Measurements from ENCODE around the gene RELA.

The RELA gene

DNA sequence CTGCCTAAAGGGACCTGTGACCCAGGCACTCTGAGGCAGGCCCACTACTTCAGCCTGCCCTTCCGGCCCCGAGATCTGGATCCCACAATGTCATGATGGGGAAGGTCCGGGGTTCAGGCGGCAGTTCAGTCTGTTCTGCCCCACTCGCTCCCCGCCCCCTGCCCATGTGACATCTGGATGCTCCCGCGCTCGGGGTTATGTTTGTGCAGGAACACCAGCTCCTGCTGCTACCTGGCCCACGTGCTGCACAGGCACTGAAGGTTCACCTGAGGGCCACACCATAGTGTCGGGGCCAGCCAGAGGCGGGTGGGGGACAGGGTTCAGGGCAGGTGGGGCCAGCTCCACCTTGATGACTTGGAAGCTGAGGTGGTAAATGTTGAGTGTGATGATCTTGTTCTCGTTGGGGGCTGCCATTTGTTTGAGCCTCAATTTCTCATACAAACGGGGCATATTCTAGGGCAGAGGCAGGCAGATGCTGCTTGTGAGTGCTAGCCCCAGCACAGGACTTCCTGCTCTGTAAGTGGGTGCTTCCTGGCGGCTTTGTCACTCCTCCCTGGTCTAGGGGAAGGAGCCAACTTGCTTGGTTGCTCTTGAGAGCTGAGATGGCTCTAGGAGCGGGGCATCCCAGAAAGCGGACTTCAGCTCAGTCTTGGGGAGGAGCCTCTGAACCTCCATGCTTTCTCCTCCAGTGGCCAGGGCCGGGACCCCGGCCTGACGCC lies 29.2 kb downstream of the RELA start:
- DNase-seq (ENCODE audit: low spot score) = no peak

DNA sequence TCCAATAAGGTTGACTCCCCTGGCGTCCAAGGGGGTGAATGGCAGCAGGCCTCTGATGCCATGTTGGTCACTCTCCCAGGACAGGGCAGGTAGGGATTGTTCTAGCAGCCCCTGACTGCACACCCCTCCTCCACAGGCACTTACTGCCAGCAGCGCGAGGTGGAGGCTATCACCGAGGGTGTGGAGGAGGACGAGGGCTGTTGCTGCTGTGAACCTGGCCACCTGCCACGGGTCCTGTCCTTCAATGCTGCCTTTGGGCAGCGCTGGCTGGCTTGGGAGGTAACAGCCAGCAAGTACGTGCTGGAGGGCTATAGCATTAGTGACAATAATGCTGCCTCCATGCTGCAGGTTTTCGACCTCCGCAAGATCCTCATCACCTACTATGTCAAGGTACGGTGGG lies 32.5 kb downstream of the RELA start:
- no peak for DNase-seq (ENCODE audit: low spot score)

DNA sequence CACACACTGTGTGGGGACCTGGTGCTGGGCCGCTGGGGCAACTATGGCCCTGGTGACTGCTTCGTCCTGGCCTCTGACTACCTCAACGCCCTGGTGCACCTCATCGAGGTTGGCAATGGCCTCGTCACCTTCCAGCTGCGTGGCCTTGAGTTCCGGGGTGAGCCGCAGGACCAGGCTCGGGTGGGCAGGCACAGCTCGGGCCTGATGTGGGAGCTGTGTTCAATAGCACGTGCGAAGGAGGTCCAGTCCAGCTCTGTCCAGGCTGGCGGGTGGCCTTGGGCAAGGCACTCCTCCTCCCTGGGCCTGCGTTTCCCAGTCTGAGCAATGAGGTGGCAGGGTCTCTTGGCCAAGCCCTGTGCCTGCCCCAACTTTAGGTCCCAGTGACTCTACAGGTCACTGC lies 33.1 kb downstream of the RELA start:
- DNase-seq (ENCODE audit: low spot score) = no peak

DNA sequence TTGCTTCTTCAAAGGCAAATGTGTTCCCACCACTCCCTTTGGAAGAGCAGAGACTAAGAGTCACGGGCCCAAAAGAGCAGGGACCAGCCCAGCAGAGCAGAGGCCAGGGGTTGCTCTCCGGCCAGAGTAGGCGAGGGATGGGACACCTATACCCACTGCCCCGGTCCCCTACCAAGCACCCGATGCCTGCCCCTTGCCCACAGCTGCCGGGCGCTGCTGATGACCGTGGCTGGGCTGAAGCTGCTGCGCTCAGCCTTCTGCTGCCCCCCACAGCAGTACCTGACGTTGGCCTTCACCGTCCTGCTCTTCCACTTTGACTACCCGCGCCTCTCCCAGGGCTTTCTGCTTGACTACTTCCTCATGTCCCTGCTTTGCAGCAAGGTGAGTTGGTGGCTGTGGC lies 35.5 kb downstream of the RELA start:
- no peak for DNase-seq (ENCODE audit: low spot score)

DNA sequence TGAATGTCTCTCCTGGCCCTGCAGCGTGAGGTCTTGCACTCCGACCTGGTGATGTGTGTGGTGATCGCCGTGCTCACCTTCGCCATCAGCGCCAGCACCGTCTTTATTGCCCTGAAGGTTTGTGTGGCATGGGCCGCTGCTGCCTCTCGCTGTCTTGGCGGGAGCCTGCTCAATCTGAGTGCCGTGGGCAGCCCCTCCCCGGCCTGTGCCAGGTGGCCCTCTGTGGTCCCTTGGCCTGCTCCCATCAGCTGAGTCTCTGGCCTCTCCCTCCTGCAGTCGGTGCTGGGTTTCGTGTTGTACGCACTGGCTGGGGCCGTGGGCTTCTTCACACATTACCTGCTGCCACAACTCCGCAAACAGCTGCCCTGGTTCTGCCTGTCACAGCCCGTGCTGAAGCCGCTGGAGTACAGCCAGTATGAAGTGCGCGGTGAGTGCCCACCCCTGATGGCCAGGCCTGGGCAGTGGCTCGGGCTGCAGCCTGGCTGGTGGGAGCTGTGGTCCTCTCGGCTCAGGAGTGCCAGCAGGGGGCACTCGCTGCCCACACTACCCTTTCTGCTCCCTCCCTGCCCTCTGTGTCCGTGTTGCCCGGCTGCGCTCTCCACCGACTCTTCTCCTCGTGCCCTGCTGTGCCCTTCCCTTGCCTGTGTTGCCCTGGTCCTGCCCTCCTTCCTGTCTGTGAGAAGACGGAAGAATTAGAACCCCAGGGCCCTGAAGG lies 36.9 kb downstream of the RELA start:
- peak; percentile 84 for DNase-seq (ENCODE audit: low spot score)

DNA sequence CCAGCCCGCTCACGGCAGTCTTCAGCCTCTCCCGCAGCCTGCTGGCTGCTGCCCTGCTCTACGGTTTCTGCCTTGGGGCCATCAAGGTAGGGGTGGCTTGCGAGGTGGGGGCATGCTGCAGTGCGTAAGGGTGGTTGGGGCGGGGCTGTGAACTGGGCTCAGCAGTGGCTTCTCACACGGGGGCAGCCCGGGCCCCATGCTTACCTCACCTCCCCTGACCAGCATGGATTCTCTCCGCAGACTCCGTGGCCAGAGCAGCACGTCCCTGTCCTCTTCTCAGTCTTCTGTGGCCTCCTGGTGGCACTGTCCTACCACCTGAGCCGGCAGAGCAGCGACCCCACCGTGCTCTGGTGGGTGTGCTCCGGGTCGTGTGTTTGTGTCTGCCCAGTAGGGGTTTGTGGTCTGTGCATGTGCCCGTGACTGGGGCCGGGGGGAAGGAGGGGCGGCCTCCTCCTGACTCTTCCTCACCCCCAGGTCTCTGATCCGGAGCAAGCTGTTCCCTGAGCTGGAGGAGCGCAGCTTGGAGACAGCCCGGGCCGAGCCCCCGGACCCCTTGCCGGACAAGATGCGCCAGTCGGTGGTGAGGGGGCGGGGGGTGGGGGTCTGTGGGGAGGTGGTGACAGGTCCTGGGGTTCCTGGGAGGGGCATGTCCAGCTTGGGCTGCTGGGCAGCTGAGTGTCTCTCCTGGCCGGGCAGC lies 37.6 kb downstream of the RELA start:
- no peak for DNase-seq (ENCODE audit: low spot score)

DNA sequence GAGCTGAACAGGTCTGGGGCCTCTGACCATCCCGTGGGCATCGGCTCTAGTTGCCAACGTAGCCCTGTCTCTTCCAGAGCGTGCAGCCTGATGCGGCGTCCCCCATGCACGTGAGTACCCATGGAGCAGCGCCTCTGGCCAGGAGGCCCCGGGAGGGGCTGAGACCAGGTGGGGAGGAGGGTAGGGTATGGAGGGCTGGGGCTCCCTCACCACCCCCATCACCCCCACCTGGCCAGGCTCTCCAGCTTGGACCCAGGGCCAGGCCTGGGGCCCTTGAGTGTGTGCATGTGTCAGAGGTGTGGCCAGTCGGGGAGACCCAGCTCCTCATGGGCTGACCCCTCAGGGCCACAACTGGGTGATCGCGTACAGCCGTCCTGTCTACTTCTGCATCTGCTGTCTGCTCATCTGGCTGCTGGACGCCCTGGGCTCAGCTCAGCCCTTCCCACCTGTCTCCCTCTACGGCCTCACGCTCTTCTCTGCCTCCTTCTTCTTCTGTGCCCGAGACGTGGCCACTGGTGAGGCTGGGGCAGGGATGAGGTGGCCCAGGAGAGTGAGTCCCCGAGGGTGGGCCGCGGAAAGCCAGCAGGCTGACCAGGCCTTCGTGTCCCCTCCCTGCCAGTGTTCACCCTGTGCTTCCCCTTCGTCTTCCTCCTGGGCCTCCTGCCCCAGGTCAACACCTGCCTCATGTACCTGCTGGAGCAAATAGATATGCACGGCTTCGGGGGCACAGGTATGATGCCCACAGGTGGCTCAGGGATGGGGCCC lies 38.7 kb downstream of the RELA start:
- no peak for DNase-seq (ENCODE audit: low spot score)

DNA sequence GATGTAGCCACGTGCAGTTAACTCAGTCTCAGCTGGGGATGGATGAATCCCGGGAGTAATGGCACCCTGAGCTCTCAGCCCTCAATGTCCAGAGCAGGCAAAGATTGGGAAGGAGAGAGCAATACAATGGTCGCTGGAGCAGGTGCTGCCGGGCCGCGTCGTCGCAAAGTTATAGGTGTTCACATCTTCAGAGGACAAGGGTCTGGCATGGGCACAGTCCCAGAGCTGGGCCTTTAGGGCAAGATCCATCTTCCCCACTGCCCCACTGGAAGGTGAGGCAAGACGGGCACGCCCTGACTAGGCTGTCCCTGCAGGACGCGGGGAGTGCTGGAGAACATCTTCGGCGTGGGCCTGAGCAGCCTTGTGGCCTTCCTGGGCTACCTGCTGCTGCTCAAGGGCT lies 39.5 kb downstream of the RELA start:
- no peak for DNase-seq (ENCODE audit: low spot score)

DNA sequence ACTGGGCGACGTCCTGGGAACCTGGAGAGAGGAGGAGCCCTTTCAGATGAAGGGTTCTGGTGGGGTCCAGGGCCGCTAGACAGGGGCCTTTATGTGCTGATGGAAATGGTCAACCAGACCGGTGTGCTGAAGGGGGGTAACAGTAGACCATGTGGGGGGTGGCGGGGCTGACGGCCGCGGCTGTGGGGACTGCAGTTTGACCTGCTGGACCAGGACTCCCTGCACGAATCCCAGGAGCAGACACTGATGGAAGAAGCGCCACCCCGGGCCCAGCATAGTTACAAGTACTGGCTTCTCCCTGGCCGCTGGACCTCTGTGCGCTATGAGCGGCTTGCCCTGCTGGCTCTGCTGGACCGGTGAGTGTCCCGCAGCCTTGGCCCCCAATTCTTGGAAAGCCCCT lies 40.7 kb downstream of the RELA start:
- DNase-seq (ENCODE audit: low spot score) = no peak

DNA sequence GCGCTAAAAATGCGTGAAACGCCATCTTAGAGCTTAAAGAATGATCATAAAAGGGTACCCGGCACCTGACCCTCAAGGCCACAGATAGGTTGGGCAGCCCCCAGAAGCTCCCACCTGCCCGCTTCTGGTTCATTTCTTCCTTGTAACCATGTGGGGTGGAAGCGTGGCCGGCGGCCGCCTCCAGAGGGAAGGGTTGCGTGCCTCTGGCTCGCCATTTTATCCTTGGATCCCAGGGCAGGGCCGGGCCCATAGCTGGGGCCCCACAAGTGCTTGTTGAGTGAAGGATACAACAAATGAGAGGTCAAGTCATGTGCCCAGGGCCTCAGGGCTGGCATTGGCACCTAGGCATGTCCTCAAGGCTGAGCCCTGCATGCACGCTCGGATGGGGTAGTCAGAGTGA lies 41.3 kb downstream of the RELA start:
- no peak for DNase-seq (ENCODE audit: low spot score)

DNA sequence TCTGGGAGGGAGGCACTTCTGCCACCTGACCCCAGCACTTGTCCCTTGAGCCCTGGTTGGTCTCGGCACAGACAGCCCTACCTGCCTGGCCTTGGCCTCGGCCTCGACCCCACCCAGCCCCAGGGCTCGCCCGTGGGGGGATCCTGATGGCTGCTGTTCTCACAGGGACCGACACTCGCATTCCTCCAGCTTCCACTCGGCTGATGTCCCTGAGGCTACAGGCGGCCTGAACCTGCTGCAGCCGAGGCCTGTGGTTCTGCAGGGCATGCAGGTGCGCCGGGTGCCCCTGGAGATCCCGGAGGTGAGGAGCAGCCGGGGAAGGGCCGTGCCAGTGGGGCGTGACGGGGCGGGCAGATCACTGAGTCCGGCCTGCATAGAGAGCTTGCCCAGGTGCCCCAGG lies 42.0 kb downstream of the RELA start:
- no peak for DNase-seq (ENCODE audit: low spot score)

DNA sequence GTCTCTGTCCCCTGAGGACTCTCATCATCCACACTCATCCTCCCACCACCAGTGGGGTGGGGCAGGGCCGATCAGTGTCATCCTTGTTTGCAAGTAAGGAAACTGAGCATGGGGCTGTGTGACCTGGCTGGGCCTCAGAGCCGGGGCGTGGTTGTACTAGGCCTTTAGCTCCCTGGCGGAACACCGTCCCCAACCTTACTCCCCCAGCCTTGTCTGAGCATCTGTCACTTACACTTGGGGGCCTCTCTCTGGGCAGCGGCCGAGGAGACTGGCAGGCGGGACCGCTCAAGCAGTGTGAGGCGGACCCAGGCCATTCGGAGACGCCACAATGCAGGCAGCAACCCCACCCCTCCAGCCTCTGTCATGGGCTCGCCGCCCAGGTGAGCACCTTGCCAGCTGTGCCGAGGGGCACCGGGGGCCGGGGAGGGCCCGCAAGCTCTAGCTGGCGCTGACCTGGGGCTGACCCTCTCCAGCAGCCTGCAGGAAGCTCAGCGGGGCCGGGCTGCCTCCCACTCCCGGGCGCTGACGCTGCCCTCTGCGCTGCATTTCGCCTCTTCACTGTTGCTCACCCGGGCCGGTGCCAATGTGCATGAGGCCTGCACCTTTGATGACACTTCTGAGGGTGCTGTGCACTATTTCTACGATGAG lies 43.3 kb downstream of the RELA start:
- no peak for DNase-seq (ENCODE audit: low spot score)

DNA sequence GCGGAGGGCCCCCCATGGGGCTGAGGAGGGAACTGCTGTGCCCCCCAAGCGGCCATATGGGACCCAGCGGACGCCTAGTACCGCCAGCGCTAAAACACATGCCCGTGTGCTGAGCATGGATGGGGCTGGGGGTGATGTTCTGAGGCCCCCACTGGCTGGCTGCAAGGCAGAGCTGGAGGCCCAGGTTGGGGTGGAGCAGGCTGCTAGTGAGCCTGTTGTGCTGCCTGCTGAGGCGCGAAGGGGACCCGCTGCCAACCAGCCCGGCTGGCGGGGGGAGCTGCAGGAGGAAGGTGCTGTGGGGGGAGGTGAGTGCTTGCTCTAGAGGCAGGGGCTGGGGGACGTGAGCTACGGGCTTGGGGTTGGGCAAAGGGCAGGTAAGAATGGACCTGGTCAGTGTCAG lies 44.0 kb downstream of the RELA start:
- DNase-seq (ENCODE audit: low spot score) = no peak

DNA sequence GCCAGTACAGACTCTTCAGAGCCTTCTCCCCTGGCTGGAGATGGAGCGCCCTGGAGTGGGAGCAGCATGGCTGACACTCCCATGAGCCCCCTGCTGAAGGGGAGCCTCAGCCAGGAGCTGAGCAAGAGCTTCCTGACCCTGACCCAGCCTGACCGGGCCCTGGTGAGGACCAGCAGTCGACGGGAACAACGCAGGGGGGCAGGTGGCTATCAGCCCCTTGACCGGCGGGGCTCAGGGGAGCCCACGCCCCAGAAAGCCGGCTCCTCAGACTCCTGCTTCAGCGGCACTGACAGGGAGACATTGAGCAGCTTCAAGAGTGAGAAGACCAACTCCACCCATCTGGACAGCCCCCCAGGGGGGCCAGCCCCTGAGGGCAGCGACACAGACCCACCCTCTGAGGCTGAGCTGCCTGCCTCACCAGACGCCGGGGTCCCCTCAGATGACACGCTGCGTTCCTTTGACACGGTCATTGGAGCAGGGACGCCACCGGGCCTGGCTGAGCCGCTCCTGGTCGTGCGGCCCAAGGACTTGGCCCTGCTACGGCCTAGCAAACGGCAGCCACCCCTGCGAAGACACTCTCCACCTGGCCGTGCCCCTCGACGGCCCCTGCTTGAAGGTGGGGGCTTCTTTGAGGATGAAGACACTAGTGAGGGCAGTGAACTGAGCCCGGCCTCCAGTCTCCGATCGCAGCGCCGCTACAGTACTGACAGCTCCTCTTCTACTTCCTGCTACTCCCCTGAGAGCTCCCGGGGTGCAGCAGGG lies 44.5 kb downstream of the RELA start:
- DNase-seq (ENCODE audit: low spot score) = no peak

DNA sequence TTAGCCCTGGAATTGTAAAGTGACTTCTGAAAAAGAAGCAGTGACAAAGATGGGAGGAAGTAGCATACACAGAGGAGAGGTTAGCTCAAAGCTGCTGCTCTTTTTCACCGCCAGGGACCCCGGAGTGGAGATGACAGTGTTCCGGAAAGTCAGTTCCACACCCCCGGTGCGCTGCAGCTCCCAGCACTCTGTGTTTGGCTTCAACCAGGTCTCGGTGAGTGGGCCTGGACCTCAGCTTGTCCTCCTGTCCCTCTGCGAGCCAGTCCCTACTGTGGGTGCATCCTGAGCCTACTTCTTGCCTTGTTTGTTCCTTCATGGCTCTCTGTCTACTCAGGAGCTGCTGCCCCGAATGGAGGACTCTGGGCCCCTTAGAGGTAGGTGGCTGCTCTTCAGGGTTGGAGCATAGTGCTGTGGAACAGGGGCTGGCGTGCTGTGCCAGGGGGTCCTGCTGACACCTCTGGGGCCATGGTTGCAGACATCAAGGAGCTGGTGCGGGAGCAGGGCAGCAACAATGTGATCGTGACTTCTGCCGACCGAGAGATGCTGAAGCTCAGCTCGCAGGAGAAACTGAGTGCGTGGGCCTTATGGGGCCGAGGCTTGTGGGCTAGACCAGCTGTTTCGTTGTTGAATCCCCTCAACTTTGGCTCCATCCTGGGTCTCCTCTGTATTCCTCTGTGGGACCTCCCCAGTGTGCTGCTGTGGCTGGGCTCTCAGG lies 45.4 kb downstream of the RELA start:
- no peak for DNase-seq (ENCODE audit: low spot score)

DNA sequence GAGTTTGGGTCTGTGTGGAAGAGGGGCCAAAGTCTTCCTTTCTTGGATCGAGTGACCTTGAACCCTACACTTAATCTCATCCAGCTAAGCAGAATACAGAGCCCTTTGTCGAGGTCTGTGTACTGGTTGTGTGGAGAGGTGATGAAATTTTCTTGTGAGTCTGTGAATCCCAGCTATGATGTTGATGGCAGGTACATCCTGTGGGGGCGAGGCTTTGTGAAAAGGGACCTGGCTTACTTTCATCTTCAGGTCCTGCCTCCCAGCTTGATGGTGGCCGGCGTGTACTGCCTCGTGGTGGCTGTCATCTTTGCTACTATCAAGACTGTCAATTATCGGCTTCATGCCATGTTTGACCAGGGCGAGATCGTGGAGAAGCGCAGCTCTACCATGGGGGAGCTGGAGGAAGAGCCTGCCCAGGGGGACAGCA lies 46.1 kb downstream of the RELA start:
- DNase-seq (ENCODE audit: low spot score) = no peak

DNA sequence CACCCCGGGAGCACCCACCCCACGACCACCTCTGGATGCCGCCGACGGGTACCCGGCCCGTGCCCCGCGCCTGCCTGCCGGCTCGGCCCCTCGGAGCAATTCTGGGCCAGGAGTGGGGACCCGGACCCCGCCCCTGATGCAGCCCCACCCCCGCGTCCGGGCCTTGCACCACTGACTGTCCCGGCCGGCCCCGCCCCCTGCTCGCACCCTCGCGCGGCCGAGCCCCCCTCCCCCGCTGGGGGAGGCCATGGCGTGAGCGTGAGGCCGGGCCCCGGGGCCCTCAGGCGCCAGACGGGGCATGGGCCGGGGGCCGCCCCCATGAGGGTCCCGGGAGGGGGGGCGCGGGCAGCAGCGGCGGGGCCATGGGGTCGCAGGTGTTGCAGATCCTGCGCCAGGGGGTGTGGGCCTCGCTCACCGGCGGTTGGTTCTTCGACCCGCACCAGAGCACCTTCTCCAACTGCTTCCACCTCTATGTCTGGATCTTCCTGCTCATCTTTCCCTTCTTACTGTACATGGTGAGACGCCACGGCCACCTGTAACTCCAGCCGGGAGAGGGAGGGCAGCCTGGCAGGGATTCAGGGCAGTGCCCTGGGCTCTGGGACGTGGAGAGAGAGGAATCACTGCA lies 46.7 kb downstream of the RELA start:
- DNase-seq (ENCODE audit: low spot score) = peak; percentile 35

DNA sequence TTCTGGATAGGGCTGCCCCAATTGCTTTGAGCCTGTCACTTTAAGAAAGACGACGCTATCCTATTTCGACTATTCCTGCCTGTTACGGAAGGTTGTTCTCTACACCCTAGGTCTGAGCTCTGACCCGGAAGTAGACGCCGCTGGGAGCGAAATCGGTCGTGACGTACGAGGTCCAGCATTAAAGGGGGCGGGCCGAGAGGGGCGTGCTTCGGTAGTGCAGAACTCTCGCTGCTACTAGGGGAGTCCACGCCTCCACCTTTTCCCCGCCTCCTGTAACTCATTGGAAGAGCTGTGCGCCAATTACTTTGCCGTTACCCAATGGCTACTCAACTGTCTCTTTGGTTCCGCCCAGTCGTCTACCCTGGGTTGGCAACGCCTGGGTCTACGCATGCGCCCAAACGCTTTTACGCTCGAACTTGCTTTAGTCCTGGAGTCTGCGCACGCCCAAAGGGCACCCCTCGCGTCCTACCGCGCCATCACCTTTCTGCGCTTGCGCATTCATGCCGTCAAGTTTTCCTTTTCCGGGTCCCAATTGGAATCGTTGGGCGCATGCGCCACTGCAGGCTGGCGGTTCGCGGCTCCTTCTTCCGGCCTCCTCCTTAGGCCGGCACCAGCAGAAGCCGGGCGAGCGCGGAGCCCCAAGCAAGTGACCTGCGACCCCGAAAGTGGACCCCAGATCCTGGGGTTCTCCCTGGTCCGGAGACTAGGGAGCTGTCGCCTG lies 47.3 kb downstream of the RELA start, which contains the start of gene PCNX3:
Gene PCNX3, plus strand, starts transcription at position 548 of the 721 bp plus-strand sequence. CDS start 536 bp downstream, outside the sequence.
- peak; percentile 100 for DNase-seq (ENCODE audit: low spot score)

Measured in hematopoietic multipotent progenitor cell treated with erythropoietin and hydrocortisone succinate and interleukin-3 and kit ligand, for 17 days (in vitro differentiated cells).